ENCODE measurements around the gene TNFRSF18. TPM values are rescaled to one million over a fixed set of nuclear protein-coding genes. Genes with fewer than 3 reads are reported as not detected.

The TNFRSF18 gene
- total RNA-seq, 2 donors from 2014 or later = 0.95 to 1.7 TPM

DNA sequence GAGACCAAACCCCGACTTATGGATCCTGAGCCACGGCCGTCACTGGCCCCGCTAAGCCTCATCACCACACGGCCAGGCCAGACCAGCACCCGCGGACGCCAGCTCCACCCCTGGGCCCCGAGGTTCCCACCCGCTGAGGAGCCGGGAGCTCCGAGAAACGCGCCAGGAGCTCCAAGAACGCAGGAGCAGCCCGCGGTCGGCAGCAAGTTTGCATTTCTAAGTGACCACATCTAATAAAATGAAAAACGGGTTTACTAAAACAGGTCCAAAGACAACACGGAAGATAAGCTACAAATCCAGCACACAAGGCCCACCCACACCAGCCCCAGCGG is 48.2 kb upstream of the TNFRSF18 start:
- TF ChIP-seq, protein P1, sequence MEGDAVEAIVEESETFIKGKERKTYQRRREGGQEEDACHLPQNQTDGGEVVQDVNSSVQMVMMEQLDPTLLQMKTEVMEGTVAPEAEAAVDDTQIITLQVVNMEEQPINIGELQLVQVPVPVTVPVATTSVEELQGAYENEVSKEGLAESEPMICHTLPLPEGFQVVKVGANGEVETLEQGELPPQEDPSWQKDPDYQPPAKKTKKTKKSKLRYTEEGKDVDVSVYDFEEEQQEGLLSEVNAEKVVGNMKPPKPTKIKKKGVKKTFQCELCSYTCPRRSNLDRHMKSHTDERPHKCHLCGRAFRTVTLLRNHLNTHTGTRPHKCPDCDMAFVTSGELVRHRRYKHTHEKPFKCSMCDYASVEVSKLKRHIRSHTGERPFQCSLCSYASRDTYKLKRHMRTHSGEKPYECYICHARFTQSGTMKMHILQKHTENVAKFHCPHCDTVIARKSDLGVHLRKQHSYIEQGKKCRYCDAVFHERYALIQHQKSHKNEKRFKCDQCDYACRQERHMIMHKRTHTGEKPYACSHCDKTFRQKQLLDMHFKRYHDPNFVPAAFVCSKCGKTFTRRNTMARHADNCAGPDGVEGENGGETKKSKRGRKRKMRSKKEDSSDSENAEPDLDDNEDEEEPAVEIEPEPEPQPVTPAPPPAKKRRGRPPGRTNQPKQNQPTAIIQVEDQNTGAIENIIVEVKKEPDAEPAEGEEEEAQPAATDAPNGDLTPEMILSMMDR (conservative IDR thresholded peaks at IDR 0.05) = no peak
- H3K4me3 ChIP-seq (ENCODE audit: low read length) = no peak overlapping the region
- Mint-ChIP-seq H3K9me3 (no peaks in the 10 kb centered on the region), H3K27me3 (ENCODE audit: insufficient read depth) (no peaks in the 10 kb centered on the region), H3K4me1 (peaks cover 8% of the 10 kb centered on the region), H3K27ac (no peak overlapping the region), H3K4me3 (no peak overlapping the region), H3K36me3 (ENCODE audit: low read depth) (peaks cover 56% of the 10 kb centered on the region)
- H3K27ac ChIP-seq (ENCODE audit: low read depth, low read length) = no peak overlapping the region
- 95 to 100% methylated on average over 16 to 21 of the region's 21 CpGs for WGBS, 2 experiments (ENCODE audit: insufficient coverage in 1 of 2, insufficient read length in 1 of 2)
- no peaks in the 10 kb centered on the region for H3K4me1 ChIP-seq (ENCODE audit: control insufficient read depth, insufficient read depth, low read length)
- no peaks in the 10 kb centered on the region for H3K9me3 ChIP-seq (ENCODE audit: control insufficient read depth, low read length)
- H3K27me3 ChIP-seq (ENCODE audit: control insufficient read depth, insufficient read depth, low read length, poor library complexity, severe bottlenecking) = no peaks in the 10 kb centered on the region
- DNase-seq = no peak
- H3K9ac ChIP-seq (ENCODE audit: extremely low read depth, low read length, poor library complexity, severe bottlenecking) = no peak overlapping the region
- peaks cover 47% of the 10 kb centered on the region for H3K36me3 ChIP-seq (ENCODE audit: control insufficient read depth, insufficient read depth, low read length)

DNA sequence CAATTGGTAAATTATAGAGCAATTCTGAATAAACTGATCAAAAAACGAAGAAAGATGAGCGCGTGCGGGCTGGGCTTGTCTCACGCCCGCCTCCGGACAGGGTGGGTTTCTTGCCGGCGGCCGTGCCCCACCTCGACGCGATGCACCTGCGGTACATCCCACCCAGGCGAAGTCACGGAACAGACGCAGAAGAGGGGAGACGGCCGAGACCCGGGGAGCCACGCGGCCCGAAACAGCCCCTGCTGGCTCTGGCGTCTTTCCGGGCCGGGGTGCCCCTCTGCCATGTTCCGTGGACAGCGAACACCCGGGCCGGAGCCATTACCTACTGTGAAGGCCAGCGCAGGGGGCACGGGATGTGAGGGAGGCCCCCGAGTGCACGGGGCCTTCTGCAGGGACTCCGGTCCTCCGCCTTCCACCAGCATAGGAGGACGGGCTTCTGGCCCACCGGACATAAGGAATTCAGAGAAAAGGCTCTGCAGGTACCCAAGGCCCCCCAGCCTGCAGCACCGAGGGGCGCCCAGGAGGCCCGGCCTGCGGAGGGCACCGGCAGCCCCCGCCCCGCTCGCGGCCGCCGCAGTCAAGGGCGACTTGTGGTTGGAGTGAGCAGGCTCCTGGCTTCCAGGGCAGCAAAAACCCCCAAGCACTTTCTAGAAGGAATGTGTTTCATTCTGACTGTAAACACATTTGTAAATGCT is 47.7 kb upstream of the TNFRSF18 start:
- WGBS, 2 experiments (ENCODE audit: insufficient coverage in 1 of 2, insufficient read length in 1 of 2) = 97% methylated on average over 44 to 50 of the region's 50 CpGs
- H3K9ac ChIP-seq (ENCODE audit: extremely low read depth, low read length, poor library complexity, severe bottlenecking) = no peak overlapping the region

DNA sequence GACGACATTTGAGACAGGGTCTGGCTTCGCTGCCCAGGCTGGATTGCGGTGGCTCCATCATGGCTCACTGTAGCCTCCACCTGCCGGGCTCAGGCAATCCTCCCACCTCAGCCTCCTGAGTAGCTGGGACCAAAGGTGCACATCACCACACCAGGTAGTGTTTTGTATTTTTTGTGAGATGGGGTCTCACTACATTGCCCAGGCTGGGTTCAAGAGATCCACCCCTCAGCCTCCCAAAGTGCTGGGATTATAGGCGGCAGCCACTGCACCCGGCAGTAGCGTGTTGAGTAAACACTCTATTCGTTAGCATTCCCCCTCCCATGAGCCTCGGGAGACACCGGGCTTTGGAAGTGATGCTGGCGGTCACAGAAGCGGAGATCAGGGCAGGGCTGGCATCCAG is 46.9 kb upstream of the TNFRSF18 start:
- Mint-ChIP-seq H3K4me1 (peaks cover 5% of the 10 kb centered on the region), H3K27me3 (ENCODE audit: insufficient read depth) (no peaks in the 10 kb centered on the region), H3K36me3 (ENCODE audit: low read depth) (peaks cover 47% of the 10 kb centered on the region), H3K4me3 (no peak overlapping the region), H3K9me3 (no peaks in the 10 kb centered on the region), H3K27ac (no peak overlapping the region)
- H3K4me1 ChIP-seq (ENCODE audit: control insufficient read depth, insufficient read depth, low read length) = no peaks in the 10 kb centered on the region
- no peak overlapping the region for H3K4me3 ChIP-seq (ENCODE audit: low read length)
- TF ChIP-seq, protein P1 (conservative IDR thresholded peaks at IDR 0.05) = no peak
- 93 to 97% methylated on average over 11 to 12 of the region's 12 CpGs for WGBS, 2 experiments (ENCODE audit: insufficient coverage in 1 of 2, insufficient read length in 1 of 2)
- H3K36me3 ChIP-seq (ENCODE audit: control insufficient read depth, insufficient read depth, low read length) = peaks cover 38% of the 10 kb centered on the region
- no peaks in the 10 kb centered on the region for H3K9me3 ChIP-seq (ENCODE audit: control insufficient read depth, low read length)
- no peaks in the 10 kb centered on the region for H3K27me3 ChIP-seq (ENCODE audit: control insufficient read depth, insufficient read depth, low read length, poor library complexity, severe bottlenecking)
- no peak overlapping the region for H3K27ac ChIP-seq (ENCODE audit: low read depth, low read length)
- no peak for DNase-seq
- no peak overlapping the region for H3K9ac ChIP-seq (ENCODE audit: extremely low read depth, low read length, poor library complexity, severe bottlenecking)

More for the DNA sequence above, 47.7 kb upstream of the TNFRSF18 start:
- Mint-ChIP-seq H3K4me1 (peaks cover 8% of the 10 kb centered on the region), H3K36me3 (ENCODE audit: low read depth) (peaks cover 51% of the 10 kb centered on the region), H3K27me3 (ENCODE audit: insufficient read depth) (no peaks in the 10 kb centered on the region), H3K4me3 (no peak overlapping the region), H3K9me3 (no peaks in the 10 kb centered on the region), H3K27ac (no peak overlapping the region)
- Histone ChIP-seq H3K36me3 (ENCODE audit: control insufficient read depth, insufficient read depth, low read length) (peaks cover 42% of the 10 kb centered on the region), H3K4me3 (ENCODE audit: low read length) (no peak overlapping the region), H3K9me3 (ENCODE audit: control insufficient read depth, low read length) (no peaks in the 10 kb centered on the region), H3K4me1 (ENCODE audit: control insufficient read depth, insufficient read depth, low read length) (no peaks in the 10 kb centered on the region), H3K27me3 (ENCODE audit: control insufficient read depth, insufficient read depth, low read length, poor library complexity, severe bottlenecking) (no peaks in the 10 kb centered on the region), H3K27ac (ENCODE audit: low read depth, low read length) (no peak overlapping the region)
- TF ChIP-seq, protein P1 (conservative IDR thresholded peaks at IDR 0.05) = no peak
- DNase-seq = no peak
